Neuronal stem cell (in vitro differentiated cells): ENCODE results near the gene PRXL2A.

Experiments
- DNase-seq: peaks from one replicate; pipeline ENCODE4 v3.0.0-alpha.2; 2013; ENCODE audit warnings: low spot score
- H2AFZ ChIP-seq: one replicate; pipeline ENCODE4 v1.6.1; 2013; ENCODE audit warnings: mild to moderate bottlenecking, low read length, inconsistent platforms
- H2AK5ac ChIP-seq: 2 replicates; pipeline ENCODE4 v1.6.1; 2013; ENCODE audit warnings: low read depth, mild to moderate bottlenecking, inconsistent platforms, low read length, moderate library complexity, mixed read lengths
- H2BK120ac ChIP-seq: 2 replicates; pipeline ENCODE4 v1.6.1; 2013; ENCODE audit warnings: low read depth, mild to moderate bottlenecking, inconsistent platforms, low read length, moderate library complexity, mixed read lengths
- H2BK12ac ChIP-seq: one replicate; pipeline ENCODE4 v1.6.1; 2013; ENCODE audit warnings: low read length, inconsistent platforms
- H2BK15ac ChIP-seq: 2 replicates; pipeline ENCODE4 v1.6.1; 2013; ENCODE audit warnings: mild to moderate bottlenecking, low read length, inconsistent platforms, mixed read lengths
- H2BK5ac ChIP-seq: one replicate; pipeline ENCODE4 v1.6.1; 2013; ENCODE audit warnings: inconsistent platforms, mild to moderate bottlenecking, low read length, moderate library complexity
- H3K14ac ChIP-seq: one replicate; pipeline ENCODE4 v1.6.1; 2013; ENCODE audit warnings: low read length, inconsistent platforms
- H3K18ac ChIP-seq: 2 replicates; pipeline ENCODE4 v1.6.1; 2013; ENCODE audit warnings: low read length, inconsistent platforms
- H3K23ac ChIP-seq: 2 replicates; pipeline ENCODE4 v1.6.1; 2013; ENCODE audit warnings: low read depth, mild to moderate bottlenecking, mixed read lengths, low read length, inconsistent platforms; ENCODE audit not compliant: poor library complexity
- H3K27ac ChIP-seq: replicated peaks from 3 replicates; pipeline ENCODE4 v1.5.1; 2013; ENCODE audit warnings: low read length, inconsistent platforms
- H3K27me3 ChIP-seq, 3 experiments: 2 replicates each; pipeline ENCODE4 v1.6.1; 2013; ENCODE audit warnings: low read length in 3 of 3, mild to moderate bottlenecking in 2 of 3, inconsistent platforms in 1 of 3, low read depth in 1 of 3, mixed read lengths in 1 of 3, moderate library complexity in 1 of 3; ENCODE audit not compliant: control insufficient read depth in 3 of 3, insufficient read depth in 3 of 3
- H3K36me3 ChIP-seq, 2 donors: replicated peaks in 1 of 2; 2 replicates each; pipeline ENCODE4 v1.6.1; 2013; ENCODE audit warnings: low read length in 2 of 2; ENCODE audit not compliant: control insufficient read depth in 2 of 2, insufficient read depth in 2 of 2
- H3K4ac ChIP-seq: 2 replicates; pipeline ENCODE4 v1.6.1; 2013; ENCODE audit warnings: inconsistent platforms, mild to moderate bottlenecking, low read length, moderate library complexity
- H3K4me1 ChIP-seq, 2 donors: 1 replicate in 1 of 2; 2 replicates in 1 of 2; pipeline ENCODE4 v1.6.1; 2013; ENCODE audit warnings: low read length in 2 of 2, low read depth in 1 of 2; ENCODE audit not compliant: control insufficient read depth in 2 of 2, insufficient read depth in 1 of 2
- H3K4me2 ChIP-seq: one replicate; pipeline ENCODE4 v1.6.1; 2013; ENCODE audit warnings: mild to moderate bottlenecking, low read length, inconsistent platforms; ENCODE audit not compliant: insufficient read depth, poor library complexity, severe bottlenecking
- H3K4me3 ChIP-seq, 2 donors: 2 replicates each; pipeline ENCODE4 v1.5.1; 2013; ENCODE audit warnings: low read length in 2 of 2, mild to moderate bottlenecking in 2 of 2, inconsistent platforms in 1 of 2, moderate library complexity in 1 of 2
- H3K79me1 ChIP-seq: one replicate; pipeline ENCODE4 v1.6.1; 2013; ENCODE audit warnings: low read depth, mild to moderate bottlenecking, inconsistent platforms, low read length, moderate library complexity
- H3K9ac ChIP-seq: one replicate; pipeline ENCODE4 v1.6.1; 2013; ENCODE audit warnings: mild to moderate bottlenecking, low read depth, low read length, inconsistent platforms; ENCODE audit not compliant: poor library complexity
- H3K9me3 ChIP-seq, 2 donors: replicated peaks in 1 of 2; 2 replicates each; pipeline versions ENCODE3 to v1.6.1; 2013; ENCODE audit warnings: low read length in 2 of 2, mild to moderate bottlenecking in 2 of 2, inconsistent platforms in 1 of 2, low read depth in 1 of 2, mixed read lengths in 1 of 2, moderate library complexity in 1 of 2; ENCODE audit not compliant: control insufficient read depth in 2 of 2, insufficient read depth in 1 of 2
- H4K8ac ChIP-seq: one replicate; pipeline ENCODE4 v1.6.1; 2013; ENCODE audit warnings: low read depth, mild to moderate bottlenecking, inconsistent platforms, low read length, moderate library complexity
- H4K91ac ChIP-seq: one replicate; pipeline ENCODE4 v1.6.1; 2013; ENCODE audit warnings: low read length, low read depth, mild to moderate bottlenecking, inconsistent platforms; ENCODE audit not compliant: poor library complexity
- WGBS, 2 donors: extraction: QIAGEN DNeasy Blood & Tissue Kit; methylation state at CpG; one replicate each; pipeline ENCODE4 v1.1.7; 2013; ENCODE audit warnings: missing lambda C conversion rate in 2 of 2, mixed read lengths in 1 of 2; ENCODE audit not compliant: insufficient read length in 2 of 2, insufficient replicate concordance in 1 of 2; ENCODE audit errors: extremely low coverage in 2 of 2; 5-methylcytosine and 5-hydroxymethylcytosine counted together

PRXL2A gene

GRCh38 chr10:80473096-80473657 lies 64.8 kb downstream of the PRXL2A start:
- Histone ChIP-seq H3K9ac (no peak overlapping the region), H3K27me3 (no peaks in the 10 kb centered on the region), H2BK120ac (no peak overlapping the region), H4K8ac (no peak overlapping the region), H2AFZ (no peak overlapping the region), H3K4me2 (no peak overlapping the region), H2BK5ac (no peak overlapping the region), H2BK12ac (no peak overlapping the region), H3K14ac (no peak overlapping the region), H3K9me3 (peaks cover 4 to 19% of the 10 kb centered on the region in 2 donors), H3K4me3 (no peak overlapping the region), H3K18ac (peak overlapping the region; percentile 87), H2AK5ac (no peak overlapping the region), H3K36me3 (peaks cover 5 to 94% of the 10 kb centered on the region in 2 donors), H3K4ac (no peak overlapping the region), H2BK15ac (no peak overlapping the region), H3K27ac (no peak overlapping the region), H3K4me1 (peaks cover 16 to 21% of the 10 kb centered on the region in 2 donors), H3K79me1 (peaks cover 13% of the 10 kb centered on the region), H4K91ac (no peak overlapping the region), H3K23ac (no peak overlapping the region)
- no peak for DNase-seq
- WGBS, 2 donors = no CpG with 5 or more reads among the region's 3 CpGs

- H3K27ac ChIP-seq = peak overlapping the region; percentile 3
- peaks cover 9 to 15% of the 10 kb centered on the region in 2 donors for H3K4me1 ChIP-seq
- no peak overlapping the region for H2BK12ac ChIP-seq
- H3K9me3 ChIP-seq = peaks cover 6 to 25% of the 10 kb centered on the region in 2 donors
- H3K36me3 ChIP-seq = peaks cover 7 to 93% of the 10 kb centered on the region in 2 donors
- no peaks in the 10 kb centered on the region for H3K27me3 ChIP-seq
- no peak overlapping the region for H2AFZ ChIP-seq
- H3K4me3 ChIP-seq = no peak overlapping the region
- no peak overlapping the region for H3K14ac ChIP-seq
- H2BK120ac ChIP-seq = no peak overlapping the region
- no peak overlapping the region for H3K4ac ChIP-seq
- peak overlapping the region; percentile 60 for H3K18ac ChIP-seq
- DNase-seq = no peak
- H4K8ac ChIP-seq = no peak overlapping the region
- H3K9ac ChIP-seq = no peak overlapping the region
- H4K91ac ChIP-seq = no peak overlapping the region
- no peak overlapping the region for H3K23ac ChIP-seq
- no peak overlapping the region for H2BK5ac ChIP-seq
- H2BK15ac ChIP-seq = peak overlapping the region; percentile 56
- no CpG with 5 or more reads among the region's 8 CpGs for whole genome bisulfite sequencing, 2 donors
- H2AK5ac ChIP-seq = peak overlapping the region; percentile 23
- H3K4me2 ChIP-seq = no peak overlapping the region
- peaks cover 14% of the 10 kb centered on the region for H3K79me1 ChIP-seq
Observed at GRCh38 chr10:80473692-80474596, 65.6 kb downstream of the PRXL2A start.

- H3K4ac ChIP-seq = no peak overlapping the region
- H3K4me2 ChIP-seq = no peak overlapping the region
- no peak overlapping the region for H3K23ac ChIP-seq
- H3K27me3 ChIP-seq = no peaks in the 10 kb centered on the region
- no peak for DNase-seq
- no CpG with 5 or more reads among the region's 2 CpGs for WGBS, 2 donors
- H2BK120ac ChIP-seq = no peak overlapping the region
- H2AFZ ChIP-seq = no peak overlapping the region
- peaks cover 5 to 88% of the 10 kb centered on the region in 2 donors for H3K36me3 ChIP-seq
- no peak overlapping the region for H3K27ac ChIP-seq
- H3K4me1 ChIP-seq = peaks cover 4 to 13% of the 10 kb centered on the region in 2 donors
- no peak overlapping the region for H2BK15ac ChIP-seq
- H2AK5ac ChIP-seq = peak overlapping the region; percentile 23
- no peak overlapping the region for H4K8ac ChIP-seq
- H3K14ac ChIP-seq = no peak overlapping the region
- no peak overlapping the region for H2BK12ac ChIP-seq
- H3K9ac ChIP-seq = no peak overlapping the region
- H3K79me1 ChIP-seq = peaks cover 14% of the 10 kb centered on the region
- H3K9me3 ChIP-seq = peaks cover 6 to 25% of the 10 kb centered on the region in 2 donors
- no peak overlapping the region for H4K91ac ChIP-seq
- no peak overlapping the region for H3K18ac ChIP-seq
- no peak overlapping the region for H2BK5ac ChIP-seq
- H3K4me3 ChIP-seq = no peak overlapping the region
Observed at GRCh38 chr10:80474597-80474910, 66.2 kb downstream of the PRXL2A start.

GRCh38 chr10:80474941-80475340 lies 66.6 kb downstream of the PRXL2A start:
- no peak overlapping the region for H3K4me2 ChIP-seq
- no peak overlapping the region for H2BK15ac ChIP-seq
- H3K4me3 ChIP-seq = no peak overlapping the region
- H2AFZ ChIP-seq = no peak overlapping the region
- H2BK120ac ChIP-seq = no peak overlapping the region
- H3K9ac ChIP-seq = no peak overlapping the region
- H2AK5ac ChIP-seq = no peak overlapping the region
- H3K79me1 ChIP-seq = peaks cover 14% of the 10 kb centered on the region
- peaks cover 5 to 84% of the 10 kb centered on the region in 2 donors for H3K36me3 ChIP-seq
- H2BK5ac ChIP-seq = no peak overlapping the region
- DNase-seq = no peak
- no peak overlapping the region for H2BK12ac ChIP-seq
- no peak overlapping the region for H3K23ac ChIP-seq
- H3K9me3 ChIP-seq = peaks cover 6 to 25% of the 10 kb centered on the region in 2 donors
- no peaks in the 10 kb centered on the region for H3K27me3 ChIP-seq
- H3K14ac ChIP-seq = no peak overlapping the region
- H4K91ac ChIP-seq = no peak overlapping the region
- no peak overlapping the region for H3K4ac ChIP-seq
- peaks cover 3 to 13% of the 10 kb centered on the region in 2 donors for H3K4me1 ChIP-seq
- H3K18ac ChIP-seq = no peak overlapping the region
- H4K8ac ChIP-seq = no peak overlapping the region
- no peak overlapping the region for H3K27ac ChIP-seq
- no CpG with 5 or more reads among the region's 3 CpGs for WGBS, 2 donors
